Loucy (cell line): ENCODE results near the gene TTC13.

Source experiments
- CTCF ChIP-seq: fragments of 200-600 bp; sonication (generic); conservative IDR thresholded peaks from 2 replicates; pipeline ENCODE4 v1.5.1; 2014; ENCODE audit warnings: mild to moderate bottlenecking, antibody characterized with exemption, low read length
- EZH2phosphoT487 ChIP-seq: fragments of 200-600 bp; IDR thresholded peaks from 2 replicates; pipeline ENCODE4 v1.6.1; 2018; ENCODE audit warnings: antibody characterized with exemption, mild to moderate bottlenecking, moderate library complexity, borderline replicate concordance

DNA sequence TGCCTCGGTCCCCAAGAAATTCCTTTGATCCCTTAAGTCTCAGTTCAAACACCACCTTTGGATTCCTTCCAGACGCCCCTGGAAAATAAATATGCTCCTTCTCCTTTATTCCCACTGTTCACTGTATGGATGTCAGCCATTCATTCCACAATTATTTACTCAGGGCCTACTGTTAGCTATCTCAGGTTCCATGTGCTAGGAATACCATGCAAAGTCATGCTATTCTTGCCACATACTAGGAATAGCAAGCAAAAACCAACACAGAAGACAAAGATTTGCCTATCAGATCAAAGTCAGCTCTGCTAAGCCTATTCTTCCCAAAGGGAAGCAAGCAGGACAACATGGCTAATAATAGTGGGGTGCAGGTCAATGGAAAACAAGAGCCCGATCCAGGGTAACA lies 29.8 kb downstream of the TTC13 start:
- TF ChIP-seq CTCF (no peak), EZH2phosphoT487 (no peak)
